Keratinocyte (primary cell): ENCODE data around the gene PEAR1. TPM values are rescaled to one million over a fixed set of nuclear protein-coding genes. Genes with fewer than 3 reads are reported as not detected.

ENCODE experiments used
- DNase-seq: peaks from one replicate; pipeline ENCODE4 v3.0.0-alpha.2; 2011; ENCODE audit warnings: low read depth, missing footprints, low spot score
- FAIRE-seq: peaks from 2 replicates; lab custom pipeline; 2011; peaks lifted over from hg19 to GRCh38; lab: Jason Lieb, UNC
- H2AFZ ChIP-seq: 2 replicates; pipeline ENCODE4 v1.6.0; 2012; ENCODE audit warnings: low read length, control low read depth, inconsistent platforms; ENCODE audit not compliant: control insufficient read depth
- H3K27ac ChIP-seq: 2 replicates; pipeline ENCODE4 v1.5.1; 2011; ENCODE audit warnings: low read length; ENCODE audit not compliant: control insufficient read depth, insufficient read depth
- H3K27me3 ChIP-seq: 3 replicates; pipeline ENCODE4 v1.6.0; 2011; ENCODE audit warnings: low read length; ENCODE audit not compliant: control insufficient read depth, insufficient read depth; ENCODE audit errors: extremely low read depth
- H3K36me3 ChIP-seq, 2 experiments: 2 replicates in 1 of 2; 3 replicates in 1 of 2; pipeline ENCODE4 v1.5.1; 2011; ENCODE audit warnings: low read length in 2 of 2, mild to moderate bottlenecking in 1 of 2; ENCODE audit not compliant: control insufficient read depth in 2 of 2, insufficient read depth in 2 of 2; ENCODE audit errors: extremely low read depth in 1 of 2
- H3K4me1 ChIP-seq: 3 replicates; pipeline ENCODE4 v1.5.1; 2011; ENCODE audit warnings: low read length; ENCODE audit not compliant: control insufficient read depth, insufficient read depth; ENCODE audit errors: extremely low read depth
- H3K4me2 ChIP-seq: 3 replicates; pipeline ENCODE4 v1.6.0; 2011; ENCODE audit warnings: low read depth, low read length; ENCODE audit not compliant: control insufficient read depth, insufficient read depth; ENCODE audit errors: extremely low read depth
- H3K4me3 ChIP-seq, 3 experiments: fragments of 200-600 bp in 1 of 3; sonication (generic) in 1 of 3; 2 replicates in 2 of 3; 3 replicates in 1 of 3; pipeline ENCODE4 v1.5.1; 2011 to 2016; ENCODE audit warnings: low read length in 3 of 3, mild to moderate bottlenecking in 3 of 3, control low read depth in 2 of 3, inconsistent platforms in 1 of 3, low read depth in 1 of 3, mixed read lengths in 1 of 3, mixed run types in 1 of 3, moderate library complexity in 1 of 3; ENCODE audit not compliant: control insufficient read depth in 2 of 3, insufficient read depth in 2 of 3; ENCODE audit errors: extremely low read depth in 1 of 3
- H3K79me2 ChIP-seq: 2 replicates; pipeline ENCODE4 v1.6.0; 2012; ENCODE audit warnings: low read length; ENCODE audit not compliant: control insufficient read depth, insufficient read depth
- H3K9ac ChIP-seq: 3 replicates; pipeline ENCODE4 v1.6.0; 2011; ENCODE audit warnings: low read length; ENCODE audit not compliant: control insufficient read depth, insufficient read depth; ENCODE audit errors: extremely low read depth
- H3K9me1 ChIP-seq: 3 replicates; pipeline ENCODE4 v1.6.0; 2011; ENCODE audit warnings: low read length; ENCODE audit not compliant: control insufficient read depth, insufficient read depth; ENCODE audit errors: extremely low read depth
- H3K9me3 ChIP-seq: 2 replicates; pipeline ENCODE4 v1.5.1; 2012; ENCODE audit warnings: low read depth, low read length; ENCODE audit not compliant: control insufficient read depth
- H4K20me1 ChIP-seq: 3 replicates; pipeline ENCODE4 v1.6.0; 2011; ENCODE audit warnings: low read length; ENCODE audit not compliant: control insufficient read depth, insufficient read depth; ENCODE audit errors: extremely low read depth
- CTCF ChIP-seq, 3 experiments: IDR thresholded peaks in 1 of 3; conservative IDR thresholded peaks in 1 of 3; optimal IDR thresholded peaks in 1 of 3; 2 replicates in 2 of 3; 3 replicates in 1 of 3; pipeline versions ENCODE3 to v1.5.1; 2011; ENCODE audit warnings: low read length in 3 of 3, mild to moderate bottlenecking in 3 of 3, moderate library complexity in 2 of 3, control low read depth in 1 of 3, inconsistent platforms in 1 of 3; ENCODE audit not compliant: insufficient read depth in 2 of 3; ENCODE audit errors: extremely low read depth in 1 of 3
- EZH2 ChIP-seq: IDR thresholded peaks from one replicate; pipeline ENCODE4 v1.6.1; 2012; ENCODE audit warnings: inconsistent platforms, mild to moderate bottlenecking, low read length, moderate library complexity
- dilution Hi-C: fragments of 300-500 bp; cut with MboI; formaldehyde crosslinking; loops from one replicate; pipeline ENCODE4 v1.7.0; 2020; ENCODE audit warnings: low sequenced_read_pairs; ENCODE audit not compliant: extremely low pct_ligation_motif_present
- polyA plus RNA-seq, 5 experiments: library from polyadenylated mRNA; depleted of rRNA in 3 of 5; stranded (reverse) in 3 of 5; stranded (forward) in 1 of 5; unstranded in 1 of 5; fragments of >200 nt; gene quantifications; 1 replicate in 1 of 5; 2 replicates in 3 of 5; 3 replicates in 1 of 5; pipeline versions ENCODE4 v1.2.1 to v1.2.3, GENCODE V29; 2011 to 2012; ENCODE audit warnings: missing spikeins in 2 of 5, low read depth in 1 of 5, low replicate concordance in 1 of 5

The PEAR1 gene
- polyA plus RNA-seq, 1 donor (not counting 4 experiments of a cell fraction or from before 2014, with no cell fraction given): 4.2 TPM

- Histone ChIP-seq H3K9me1 (no peaks in the 10 kb centered on the region), H3K9ac (no peak overlapping the region)
- dilution Hi-C loops: no loop called here
Observed at GRCh38 chr1:156910309-156910782, 16.8 kb downstream of the PEAR1 start.

GRCh38 chr1:156911577-156912298 lies 18.2 kb downstream of the PEAR1 start:
- Histone ChIP-seq H3K9me1 (no peaks in the 10 kb centered on the region), H3K4me1 (peaks cover 16% of the 10 kb centered on the region), H3K9me3 (no peaks in the 10 kb centered on the region), H3K27ac (no peak overlapping the region), H3K4me3 (no peak overlapping the region), H3K4me2 (no peak overlapping the region), H3K27me3 (no peaks in the 10 kb centered on the region), H4K20me1 (no peaks in the 10 kb centered on the region), H2AFZ (no peak overlapping the region), H3K36me3 (peaks cover 6 to 23% of the 10 kb centered on the region in 2 experiments), H3K79me2 (no peaks in the 10 kb centered on the region), H3K9ac (no peak overlapping the region)
- dilution Hi-C loops: no loop called here
- FAIRE-seq (no peak), DNase-seq (no peak)
- TF ChIP-seq EZH2: no peak
- TF ChIP-seq CTCF (optimal IDR thresholded peaks at IDR 0.05 in 1 of 3, IDR thresholded peaks at IDR 0.05 in 1 of 3, conservative IDR thresholded peaks at IDR 0.05 in 1 of 3; ENCODE audit: extremely low read depth in 1 of 3, insufficient read depth in 2 of 3, low read length in 3 of 3): no peak

More at GRCh38 chr1:156910309-156910782, 16.8 kb downstream of the PEAR1 start:
- TF ChIP-seq CTCF (optimal IDR thresholded peaks at IDR 0.05 in 1 of 3, IDR thresholded peaks at IDR 0.05 in 1 of 3, conservative IDR thresholded peaks at IDR 0.05 in 1 of 3; ENCODE audit: extremely low read depth in 1 of 3, insufficient read depth in 2 of 3, low read length in 3 of 3) (peak; percentile 55 to 94 (median 89)), EZH2 (no peak)
- Histone ChIP-seq H3K27me3 (no peaks in the 10 kb centered on the region), H2AFZ (no peak overlapping the region), H3K4me3 (no peak overlapping the region), H3K36me3 (peaks cover 6 to 22% of the 10 kb centered on the region in 2 experiments), H3K4me2 (no peak overlapping the region), H3K79me2 (no peaks in the 10 kb centered on the region), H3K4me1 (peaks cover 17% of the 10 kb centered on the region), H3K9me3 (no peaks in the 10 kb centered on the region), H4K20me1 (no peaks in the 10 kb centered on the region), H3K27ac (no peak overlapping the region)
- DNase-seq (no peak), FAIRE-seq (no peak)
